ENCODE data around the gene PTGER3. TPM values are rescaled to one million over a fixed set of nuclear protein-coding genes. Genes with fewer than 3 reads are reported as not detected.

The PTGER3 gene
- polyA plus RNA-seq, 1 donor (not counting 4 experiments of a cell fraction or from before 2014, with no cell fraction given) = 0.04 TPM

GRCh38 chr1:71043065-71043464 is 4.6 kb downstream of the PTGER3 start:
- Histone ChIP-seq H3K9me3 (ENCODE audit: control insufficient read depth, low read depth, low read length) (no peaks in the 10 kb centered on the region), H3K27ac (ENCODE audit: control insufficient read depth, insufficient read depth, low read length) (no peak overlapping the region), H3K27me3 (ENCODE audit: control insufficient read depth, extremely low read depth, insufficient read depth, low read length) (peaks cover 26% of the 10 kb centered on the region), H2AFZ (ENCODE audit: control insufficient read depth, low read length) (no peak overlapping the region), H3K4me1 (ENCODE audit: control insufficient read depth, extremely low read depth, insufficient read depth, low read length) (peaks cover 4% of the 10 kb centered on the region), H3K79me2 (ENCODE audit: control insufficient read depth, insufficient read depth, low read length) (no peaks in the 10 kb centered on the region), H3K9ac (ENCODE audit: control insufficient read depth, extremely low read depth, insufficient read depth, low read length) (no peak overlapping the region), H3K9me1 (ENCODE audit: control insufficient read depth, extremely low read depth, insufficient read depth, low read length) (no peaks in the 10 kb centered on the region), H4K20me1 (ENCODE audit: control insufficient read depth, extremely low read depth, insufficient read depth, low read length) (peaks cover 2% of the 10 kb centered on the region), H3K36me3 (ENCODE audit: control insufficient read depth in 2 of 2, extremely low read depth in 1 of 2, insufficient read depth in 2 of 2, low read length in 2 of 2) (no peaks in the 10 kb centered on the region), H3K4me2 (ENCODE audit: control insufficient read depth, extremely low read depth, insufficient read depth, low read depth, low read length) (no peak overlapping the region), H3K4me3 (ENCODE audit: control insufficient read depth in 2 of 3, extremely low read depth in 1 of 3, insufficient read depth in 2 of 3, low read depth in 1 of 3, low read length in 3 of 3) (no peak overlapping the region)
- no peak for DNase-seq (ENCODE audit: low read depth, low spot score)
- dilution Hi-C loops (cut with MboI; ENCODE audit: extremely low pct_ligation_motif_present, low sequenced_read_pairs) = no loop called here
- TF ChIP-seq EZH2 (IDR thresholded peaks at IDR 0.05; ENCODE audit: low read length) = no peak
- TF ChIP-seq, protein P1, sequence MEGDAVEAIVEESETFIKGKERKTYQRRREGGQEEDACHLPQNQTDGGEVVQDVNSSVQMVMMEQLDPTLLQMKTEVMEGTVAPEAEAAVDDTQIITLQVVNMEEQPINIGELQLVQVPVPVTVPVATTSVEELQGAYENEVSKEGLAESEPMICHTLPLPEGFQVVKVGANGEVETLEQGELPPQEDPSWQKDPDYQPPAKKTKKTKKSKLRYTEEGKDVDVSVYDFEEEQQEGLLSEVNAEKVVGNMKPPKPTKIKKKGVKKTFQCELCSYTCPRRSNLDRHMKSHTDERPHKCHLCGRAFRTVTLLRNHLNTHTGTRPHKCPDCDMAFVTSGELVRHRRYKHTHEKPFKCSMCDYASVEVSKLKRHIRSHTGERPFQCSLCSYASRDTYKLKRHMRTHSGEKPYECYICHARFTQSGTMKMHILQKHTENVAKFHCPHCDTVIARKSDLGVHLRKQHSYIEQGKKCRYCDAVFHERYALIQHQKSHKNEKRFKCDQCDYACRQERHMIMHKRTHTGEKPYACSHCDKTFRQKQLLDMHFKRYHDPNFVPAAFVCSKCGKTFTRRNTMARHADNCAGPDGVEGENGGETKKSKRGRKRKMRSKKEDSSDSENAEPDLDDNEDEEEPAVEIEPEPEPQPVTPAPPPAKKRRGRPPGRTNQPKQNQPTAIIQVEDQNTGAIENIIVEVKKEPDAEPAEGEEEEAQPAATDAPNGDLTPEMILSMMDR (optimal IDR thresholded peaks at IDR 0.05 in 1 of 3, IDR thresholded peaks at IDR 0.05 in 1 of 3, conservative IDR thresholded peaks at IDR 0.05 in 1 of 3; ENCODE audit: extremely low read depth in 1 of 3, insufficient read depth in 2 of 3, low read length in 3 of 3) = no peak
- FAIRE-seq = no peak

DNA sequence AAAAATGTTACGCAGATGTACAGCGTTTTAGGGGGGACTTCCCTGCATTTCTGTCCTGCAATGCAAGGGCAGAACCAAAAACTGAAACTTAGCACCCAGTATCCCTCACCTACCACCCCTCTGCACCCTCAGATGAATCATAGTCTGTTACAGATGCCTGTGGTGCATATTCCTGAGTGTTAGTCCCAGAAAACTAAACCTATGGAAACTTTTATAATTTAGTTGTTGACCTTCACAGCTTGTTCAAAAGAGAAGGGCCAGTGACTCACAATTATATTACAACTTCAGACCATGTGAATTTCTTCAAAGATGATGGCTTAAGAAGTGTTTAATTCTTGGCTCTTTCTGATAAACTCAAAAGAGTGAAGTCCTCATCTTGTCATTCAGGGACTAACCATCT is 5.8 kb downstream of the PTGER3 start:
- no peaks in the 10 kb centered on the region for H3K4me1 ChIP-seq (ENCODE audit: control insufficient read depth, extremely low read depth, insufficient read depth, low read length)
- no peaks in the 10 kb centered on the region for H3K9me3 ChIP-seq (ENCODE audit: control insufficient read depth, low read depth, low read length)
- no peaks in the 10 kb centered on the region for H3K9me1 ChIP-seq (ENCODE audit: control insufficient read depth, extremely low read depth, insufficient read depth, low read length)
- H3K27me3 ChIP-seq (ENCODE audit: control insufficient read depth, extremely low read depth, insufficient read depth, low read length) = peaks cover 13% of the 10 kb centered on the region
- H3K4me3 ChIP-seq (ENCODE audit: control insufficient read depth in 2 of 3, extremely low read depth in 1 of 3, insufficient read depth in 2 of 3, low read depth in 1 of 3, low read length in 3 of 3) = no peak overlapping the region
- FAIRE-seq = no peak
- H4K20me1 ChIP-seq (ENCODE audit: control insufficient read depth, extremely low read depth, insufficient read depth, low read length) = peaks cover 2% of the 10 kb centered on the region
- TF ChIP-seq EZH2 (IDR thresholded peaks at IDR 0.05; ENCODE audit: low read length) = no peak
- TF ChIP-seq, protein P1 (optimal IDR thresholded peaks at IDR 0.05 in 1 of 3, IDR thresholded peaks at IDR 0.05 in 1 of 3, conservative IDR thresholded peaks at IDR 0.05 in 1 of 3; ENCODE audit: extremely low read depth in 1 of 3, insufficient read depth in 2 of 3, low read length in 3 of 3) = no peak
- no peak overlapping the region for H3K27ac ChIP-seq (ENCODE audit: control insufficient read depth, insufficient read depth, low read length)
- no peaks in the 10 kb centered on the region for H3K36me3 ChIP-seq (ENCODE audit: control insufficient read depth in 2 of 2, extremely low read depth in 1 of 2, insufficient read depth in 2 of 2, low read length in 2 of 2)
- no peak for DNase-seq (ENCODE audit: low read depth, low spot score)
- no peaks in the 10 kb centered on the region for H3K79me2 ChIP-seq (ENCODE audit: control insufficient read depth, insufficient read depth, low read length)
- no peak overlapping the region for H2AFZ ChIP-seq (ENCODE audit: control insufficient read depth, low read length)
- no peak overlapping the region for H3K4me2 ChIP-seq (ENCODE audit: control insufficient read depth, extremely low read depth, insufficient read depth, low read depth, low read length)
- H3K9ac ChIP-seq (ENCODE audit: control insufficient read depth, extremely low read depth, insufficient read depth, low read length) = no peak overlapping the region
- dilution Hi-C loops (cut with MboI; ENCODE audit: extremely low pct_ligation_motif_present, low sequenced_read_pairs) = no loop called here
